GM04504 (cell line): ENCODE results near the gene MYL3.
A peak's percentile ranks its signal among the peaks of the same experiment; 100 is the strongest.

Experiments
- DNase-seq: peaks from one replicate; pipeline ENCODE4 v3.0.0-alpha.2; 2012; ENCODE audit warnings: low read depth

Gene MYL3

GRCh38 chr3:46865031-46865507 lies 1.8 kb upstream of the MYL3 start:
- peak; percentile 39 for DNase-seq

GRCh38 chr3:46864061-46864881 lies 1.0 kb upstream of the MYL3 start:
- DNase-seq, result no peak

DNA sequence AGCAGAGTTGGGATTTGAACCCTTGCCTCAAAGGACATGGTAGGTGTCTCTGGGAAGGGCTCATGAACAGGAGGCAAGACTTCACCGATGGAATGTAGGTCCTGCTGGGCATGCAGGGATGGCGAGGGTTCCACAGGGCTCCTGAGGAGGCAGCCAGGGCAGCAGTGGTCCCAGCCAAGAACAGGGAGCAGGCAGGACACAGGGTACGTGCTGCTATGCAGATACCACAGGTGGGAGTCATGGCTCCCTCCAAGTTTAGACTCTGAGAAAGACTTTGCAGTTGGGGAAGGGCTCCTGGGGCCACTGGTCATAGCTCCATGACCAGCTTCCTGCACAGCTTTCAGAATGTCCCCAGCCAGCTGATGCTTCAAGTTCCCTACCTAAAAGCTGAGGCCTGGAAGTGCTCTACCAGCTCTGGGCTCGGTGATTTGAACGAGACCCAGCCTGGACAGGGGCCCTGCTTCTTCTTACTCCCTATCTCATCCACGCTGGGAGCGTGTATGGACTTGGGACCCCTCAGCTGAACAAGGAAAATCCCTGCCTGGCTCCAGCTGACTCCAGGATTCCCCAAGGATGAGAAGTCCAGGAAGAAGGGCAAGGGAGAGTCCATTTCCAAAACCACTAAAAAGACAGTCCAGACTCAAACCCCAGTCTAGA lies 747 bp downstream of the MYL3 start:
- no peak for DNase-seq

- no peak for DNase-seq
Measured at GRCh38 chr3:46861605-46862368, 1.5 kb downstream of the MYL3 start.

DNA sequence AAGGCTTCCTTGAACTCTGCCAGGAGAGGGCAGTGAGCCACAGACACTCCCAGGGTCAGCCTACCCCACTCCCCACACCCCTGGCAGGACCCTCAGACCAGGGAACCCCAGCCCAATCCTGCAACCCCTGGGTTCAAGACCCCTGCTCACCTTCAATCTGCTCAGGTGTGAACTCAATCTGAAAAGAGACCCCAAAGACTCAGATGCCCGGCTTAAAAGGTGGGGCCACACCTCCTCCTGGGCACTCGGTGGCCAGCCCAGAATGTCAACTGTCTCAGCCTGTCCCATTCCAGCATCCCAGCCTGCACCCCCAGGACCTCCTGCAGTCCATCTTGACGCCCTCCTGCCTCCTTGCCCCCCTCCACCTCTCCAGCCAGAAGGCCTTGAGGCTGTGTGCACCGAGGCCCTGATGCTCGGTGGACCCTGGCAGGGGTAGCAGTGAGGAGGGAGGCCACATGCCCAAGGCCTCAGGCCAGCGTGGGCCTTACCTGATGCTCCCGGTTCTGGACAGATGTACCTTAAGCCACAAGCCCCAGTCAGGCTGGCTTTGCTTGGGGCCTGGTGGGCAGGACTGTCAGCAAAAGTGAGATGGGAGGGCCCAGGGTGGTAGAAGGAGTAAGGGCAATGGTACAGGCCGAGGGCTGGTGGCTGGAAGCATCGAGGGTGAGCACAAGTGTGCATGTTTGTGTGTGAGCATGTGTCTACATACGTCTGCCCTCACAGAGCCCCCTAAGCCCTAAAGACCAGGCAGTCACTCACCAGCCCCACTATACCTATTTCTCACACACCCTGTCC lies 2.2 kb downstream of the MYL3 start:
- no peak for DNase-seq

DNA sequence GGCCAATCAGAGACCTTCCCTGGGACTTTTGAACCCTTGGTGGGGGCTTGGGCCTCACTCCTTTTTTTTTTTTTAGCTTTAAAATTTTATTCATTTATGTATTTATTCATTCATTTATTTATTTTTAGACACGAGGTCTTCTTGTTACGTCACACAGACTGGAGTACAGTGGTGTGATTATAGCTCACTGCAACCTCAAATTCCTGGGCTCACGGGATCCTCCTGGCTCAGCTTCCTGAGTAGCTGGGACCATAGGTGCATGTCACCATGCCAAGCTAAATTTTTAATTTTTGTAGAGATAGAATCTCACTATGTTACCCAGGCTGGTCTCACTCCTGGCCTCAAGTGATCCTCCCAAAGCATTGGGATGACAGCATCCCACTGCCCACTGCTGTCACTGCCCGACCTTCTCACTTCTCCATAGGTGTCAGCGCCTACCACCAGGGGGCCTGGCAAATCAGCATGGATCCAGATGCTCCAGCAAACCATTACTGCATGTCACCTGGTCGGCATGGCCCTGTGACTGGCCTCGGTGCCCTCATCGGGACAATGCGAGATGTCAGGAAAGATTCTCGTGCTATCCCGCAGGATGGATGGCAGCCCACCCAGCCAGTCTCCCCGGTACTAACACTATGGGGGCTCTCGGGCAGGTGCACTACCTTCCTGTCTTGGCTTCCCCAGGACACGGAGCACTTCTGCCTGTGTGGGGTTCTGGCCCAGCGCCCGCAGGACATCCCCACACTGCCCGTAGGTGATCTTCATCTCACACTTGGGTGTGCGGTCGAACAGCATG lies 3.0 kb downstream of the MYL3 start:
- no peak for DNase-seq

- DNase-seq, result no peak
Measured at GRCh38 chr3:46859001-46859710, 4.1 kb downstream of the MYL3 start.

DNA sequence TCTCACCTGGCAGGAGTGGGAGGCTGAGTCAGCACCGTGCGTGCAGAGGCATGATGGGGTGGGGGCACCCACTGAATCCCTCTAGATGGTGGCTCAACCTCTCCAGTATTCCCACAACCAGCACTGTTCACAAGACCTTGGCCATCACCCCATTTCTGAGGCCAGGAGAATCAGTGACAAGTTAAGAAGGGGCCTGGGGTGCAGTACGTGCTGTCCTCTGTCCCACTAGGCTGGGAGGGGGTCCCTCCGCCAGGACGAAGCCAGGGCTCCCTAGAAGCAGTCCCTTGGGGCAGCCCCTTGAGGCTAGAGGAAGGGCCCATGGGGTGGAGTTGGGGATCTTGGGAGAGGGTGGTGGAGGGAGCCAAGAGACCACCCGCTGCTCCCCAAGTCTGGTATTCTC lies 4.8 kb downstream of the MYL3 start:
- DNase-seq, result no peak

GRCh38 chr3:46857485-46858341 lies 5.5 kb downstream of the MYL3 start:
- DNase-seq, result no peak

DNA sequence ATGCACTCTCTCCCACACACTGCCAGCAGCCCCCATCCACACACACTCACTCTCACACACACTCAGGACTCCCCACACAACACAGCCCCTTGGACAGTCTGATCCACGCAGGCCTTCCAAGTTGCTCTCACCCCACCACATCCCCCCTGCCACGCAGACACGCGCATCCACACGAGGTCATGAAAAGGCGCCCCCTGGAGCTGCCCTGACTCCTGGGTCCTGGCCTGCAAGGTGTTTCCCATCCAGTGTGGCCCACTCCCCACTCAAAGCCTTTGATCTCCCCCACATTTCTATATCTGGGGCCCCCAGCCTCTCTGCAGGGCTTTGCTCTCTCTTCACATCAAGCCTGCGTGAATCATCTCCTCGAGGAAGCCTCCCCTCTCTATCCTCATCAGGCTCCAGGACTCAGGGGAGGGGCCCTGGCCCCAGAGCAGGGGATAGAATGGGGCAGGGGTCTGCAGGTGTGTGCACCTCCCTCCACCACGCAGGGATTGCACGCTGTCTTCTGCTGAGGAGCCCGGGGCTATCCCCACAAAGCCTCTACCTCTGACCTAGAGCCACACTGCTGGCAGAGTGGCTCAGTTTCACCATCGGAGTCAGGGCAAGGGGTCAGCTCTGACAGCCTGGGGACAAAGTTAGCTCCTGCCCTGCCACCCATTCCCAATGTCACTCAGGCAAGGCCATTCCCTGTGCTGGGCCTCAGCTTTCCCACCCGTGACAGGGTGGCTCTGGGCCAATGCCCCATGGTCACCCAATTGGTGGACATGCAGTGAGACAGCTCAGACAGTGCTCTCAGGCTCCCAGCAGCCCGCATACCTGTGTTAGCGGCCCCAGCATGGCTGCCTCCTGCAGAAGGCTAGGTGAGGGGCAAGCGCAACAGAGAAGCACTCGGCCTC lies 6.4 kb downstream of the MYL3 start:
- no peak for DNase-seq

GRCh38 chr3:46854555-46854991 lies 8.7 kb downstream of the MYL3 start:
- DNase-seq, result no peak

DNA sequence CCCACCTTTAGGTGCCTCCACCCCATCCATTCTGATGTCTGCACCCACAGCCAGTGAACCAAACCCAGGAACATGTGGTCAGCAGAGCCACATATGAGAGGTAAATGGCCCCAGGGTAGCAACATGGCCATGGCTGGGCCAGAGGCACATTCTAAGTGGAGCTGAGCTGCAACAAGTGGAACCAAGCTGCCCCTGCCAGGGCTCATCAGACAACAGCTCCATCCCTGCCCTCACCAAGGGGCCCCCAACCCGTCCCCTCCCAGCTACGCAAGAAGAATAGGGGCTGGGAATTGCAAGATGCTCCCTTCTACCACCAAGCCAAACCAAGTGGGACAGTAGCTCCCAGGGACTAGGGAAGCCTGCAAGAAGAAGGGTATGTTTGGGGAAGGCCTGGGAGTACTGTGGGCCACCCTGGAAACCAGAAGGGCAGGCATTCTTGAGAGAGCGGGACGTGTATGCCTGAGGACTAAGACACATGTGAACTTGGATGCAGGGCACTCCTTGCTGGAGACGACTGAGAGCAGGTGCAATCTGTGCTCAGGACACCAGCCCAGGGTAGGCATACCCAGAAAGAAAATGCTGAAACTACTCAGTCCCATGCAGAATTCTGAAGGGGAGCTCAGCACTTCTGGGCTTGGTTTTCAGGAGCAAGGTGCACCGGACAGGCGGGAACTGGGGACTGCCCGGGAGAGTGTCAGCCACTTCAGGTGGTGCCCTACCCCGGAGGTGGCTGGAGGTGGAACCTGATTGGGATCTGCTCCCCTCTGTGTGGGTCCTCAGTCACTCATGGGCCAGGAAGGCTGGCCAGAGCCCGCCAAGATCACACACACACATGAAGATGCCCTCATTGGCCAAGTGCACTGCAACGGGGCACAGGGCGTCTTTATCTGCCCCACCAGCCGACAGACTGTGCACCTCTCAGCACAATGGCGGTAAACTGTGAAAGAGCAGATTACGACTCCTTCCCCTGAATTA lies 9.5 kb downstream of the MYL3 start:
- no peak for DNase-seq

GRCh38 chr3:46852839-46853355 lies 10.3 kb downstream of the MYL3 start:
- no peak for DNase-seq

DNA sequence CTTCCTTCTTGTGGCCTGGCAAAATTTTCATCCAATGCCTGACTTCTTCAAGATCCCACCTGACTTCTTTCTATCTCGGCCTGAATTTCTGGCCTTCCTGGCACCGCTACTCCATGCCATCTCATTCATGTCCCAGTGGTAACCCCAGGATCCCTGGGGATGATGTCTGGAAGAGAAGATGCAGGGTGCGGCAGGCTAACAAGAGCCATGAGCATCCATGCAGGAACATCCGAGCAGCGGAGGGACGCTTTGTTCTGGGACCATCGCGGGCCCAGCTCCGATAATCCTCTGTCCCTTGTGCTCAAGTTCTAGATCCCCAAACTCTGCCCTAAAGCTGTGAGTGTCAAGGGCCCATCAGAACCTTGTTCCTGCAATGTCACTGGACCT lies 10.9 kb downstream of the MYL3 start:
- no peak for DNase-seq

GRCh38 chr3:46851364-46852333 lies 11.6 kb downstream of the MYL3 start:
- DNase-seq, result no peak

- no peak for DNase-seq
Measured at GRCh38 chr3:46850468-46850779, 12.8 kb downstream of the MYL3 start.
